ENCODE data around the gene PPP2R2B. TPM values are rescaled to one million over a fixed set of nuclear protein-coding genes. Genes with fewer than 3 reads are reported as not detected.

The PPP2R2B gene
- total RNA-seq, 3 donors from 2014 or later (not counting 1 experiment from before 2014, with no cell fraction given), result 44.9 to 68.3 (median 63.7) TPM

DNA sequence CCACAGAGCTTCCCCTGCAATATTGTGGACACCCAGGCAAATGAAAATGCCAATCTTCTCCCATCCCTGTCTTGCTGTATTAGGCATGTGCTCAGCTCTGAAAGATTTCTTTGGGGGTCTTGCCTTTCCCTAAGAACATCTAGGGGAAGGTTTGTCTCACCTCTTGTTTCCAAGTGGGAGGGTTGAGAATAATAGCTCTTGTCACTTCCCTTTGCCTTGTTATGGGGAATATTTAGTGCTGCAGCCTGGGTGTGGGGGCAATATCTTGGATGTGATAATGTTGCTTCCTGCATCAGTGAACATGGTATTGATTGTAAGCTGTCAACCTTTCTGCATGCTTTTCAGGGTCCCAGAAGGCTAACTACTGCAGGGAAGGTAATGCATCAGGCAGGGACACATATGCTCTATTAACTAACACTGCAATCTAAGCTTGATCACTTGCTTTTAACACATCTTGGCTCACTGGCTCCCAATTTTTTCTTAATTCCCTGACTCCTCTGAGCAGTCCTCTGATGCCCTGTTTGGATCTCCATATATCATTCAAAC is 296.4 kb downstream of the PPP2R2B start:
- no peaks in the 10 kb centered on the region for H3K9me3 Mint-ChIP-seq
- DNase-seq (no peak), ATAC-seq (no peak)
- Histone ChIP-seq H3K4me1 (ENCODE audit: control insufficient read depth, insufficient read depth, low read length) (no peaks in the 10 kb centered on the region), H3K4me3 (ENCODE audit: low read length) (no peak overlapping the region), H3K27ac (ENCODE audit: low read length) (no peak overlapping the region), H3K36me3 (ENCODE audit: control insufficient read depth, insufficient read depth, low read length) (no peaks in the 10 kb centered on the region), H3K9me3 (ENCODE audit: control insufficient read depth, insufficient read depth, low read length) (no peaks in the 10 kb centered on the region), H3K27me3 (ENCODE audit: control insufficient read depth, insufficient read depth, low read length) (no peaks in the 10 kb centered on the region)
- H3K4me1 Mint-ChIP-seq, result no peaks in the 10 kb centered on the region
- H3K36me3 Mint-ChIP-seq, result peaks cover 9% of the 10 kb centered on the region
- no peak overlapping the region for H3K27ac Mint-ChIP-seq
- H3K4me3 Mint-ChIP-seq, result no peak overlapping the region
- TF ChIP-seq, protein P1, sequence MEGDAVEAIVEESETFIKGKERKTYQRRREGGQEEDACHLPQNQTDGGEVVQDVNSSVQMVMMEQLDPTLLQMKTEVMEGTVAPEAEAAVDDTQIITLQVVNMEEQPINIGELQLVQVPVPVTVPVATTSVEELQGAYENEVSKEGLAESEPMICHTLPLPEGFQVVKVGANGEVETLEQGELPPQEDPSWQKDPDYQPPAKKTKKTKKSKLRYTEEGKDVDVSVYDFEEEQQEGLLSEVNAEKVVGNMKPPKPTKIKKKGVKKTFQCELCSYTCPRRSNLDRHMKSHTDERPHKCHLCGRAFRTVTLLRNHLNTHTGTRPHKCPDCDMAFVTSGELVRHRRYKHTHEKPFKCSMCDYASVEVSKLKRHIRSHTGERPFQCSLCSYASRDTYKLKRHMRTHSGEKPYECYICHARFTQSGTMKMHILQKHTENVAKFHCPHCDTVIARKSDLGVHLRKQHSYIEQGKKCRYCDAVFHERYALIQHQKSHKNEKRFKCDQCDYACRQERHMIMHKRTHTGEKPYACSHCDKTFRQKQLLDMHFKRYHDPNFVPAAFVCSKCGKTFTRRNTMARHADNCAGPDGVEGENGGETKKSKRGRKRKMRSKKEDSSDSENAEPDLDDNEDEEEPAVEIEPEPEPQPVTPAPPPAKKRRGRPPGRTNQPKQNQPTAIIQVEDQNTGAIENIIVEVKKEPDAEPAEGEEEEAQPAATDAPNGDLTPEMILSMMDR (IDR thresholded peaks at IDR 0.05), result no peak
- intact Hi-C loops (cut with micrococcal nuclease), result no loop called here
- peaks cover 5 to 6% of the 10 kb centered on the region in 2 donors for H3K27me3 Mint-ChIP-seq (ENCODE audit: low read depth in 2 of 2)

DNA sequence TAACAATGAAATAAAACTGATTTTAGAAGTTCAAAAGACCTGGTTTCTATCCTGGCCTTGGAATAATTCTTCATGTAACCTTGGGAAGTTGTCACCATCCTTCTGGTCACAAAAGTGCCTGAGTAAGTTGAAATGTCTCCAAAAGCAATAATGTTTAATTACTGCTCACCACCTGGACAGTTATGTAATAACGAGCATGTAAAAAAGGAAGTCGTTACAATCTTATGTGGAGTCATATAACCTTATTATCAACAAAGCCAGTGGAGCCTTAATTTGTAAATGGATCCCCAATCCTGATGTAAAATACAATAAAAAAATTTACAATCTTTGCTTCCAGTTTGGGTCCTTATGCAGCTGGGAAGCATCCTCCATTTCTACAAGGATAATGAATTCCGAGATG is 298.3 kb downstream of the PPP2R2B start:
- Mint-ChIP-seq H3K9me3 (peaks cover 0 to 7% of the 10 kb centered on the region in 2 donors), H3K27me3 (ENCODE audit: low read depth in 2 of 2) (peaks cover 5 to 6% of the 10 kb centered on the region in 2 donors), H3K36me3 (peaks cover 1% of the 10 kb centered on the region), H3K4me1 (no peaks in the 10 kb centered on the region), H3K27ac (no peak overlapping the region), H3K4me3 (no peak overlapping the region)
- Histone ChIP-seq H3K4me3 (ENCODE audit: low read length) (no peak overlapping the region), H3K36me3 (ENCODE audit: control insufficient read depth, insufficient read depth, low read length) (no peaks in the 10 kb centered on the region), H3K9me3 (ENCODE audit: control insufficient read depth, insufficient read depth, low read length) (peaks cover 5% of the 10 kb centered on the region), H3K27ac (ENCODE audit: low read length) (no peak overlapping the region), H3K27me3 (ENCODE audit: control insufficient read depth, insufficient read depth, low read length) (no peaks in the 10 kb centered on the region), H3K4me1 (ENCODE audit: control insufficient read depth, insufficient read depth, low read length) (no peaks in the 10 kb centered on the region)
- 76% methylated on average over 3 of the region's 3 CpGs for WGBS (ENCODE audit: insufficient coverage)
- DNase-seq (no peak), ATAC-seq (no peak)
- intact Hi-C loops (cut with micrococcal nuclease), result no loop called here
- TF ChIP-seq, protein P1 (IDR thresholded peaks at IDR 0.05), result no peak

DNA sequence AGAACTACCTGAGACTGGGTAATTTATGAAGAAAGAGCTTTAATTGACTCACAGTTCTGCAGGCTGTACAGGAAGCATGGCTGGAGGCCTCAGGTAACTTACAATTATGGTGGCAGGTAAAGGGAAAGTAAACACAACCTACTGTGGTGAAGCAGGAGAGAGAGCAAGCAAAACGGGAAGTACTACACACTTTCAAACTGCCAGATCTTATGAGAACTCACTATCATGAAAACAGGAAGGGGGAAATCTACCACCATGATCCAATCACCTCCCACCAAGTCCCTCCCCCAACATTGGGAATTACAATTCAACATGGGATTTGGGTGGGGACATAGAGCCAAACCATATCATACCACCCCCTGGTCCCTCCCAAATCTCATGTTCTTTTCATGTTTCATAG is 303.8 kb downstream of the PPP2R2B start:
- peaks cover 6 to 7% of the 10 kb centered on the region in 2 donors for H3K27me3 Mint-ChIP-seq (ENCODE audit: low read depth in 2 of 2)
- no peak overlapping the region for H3K27ac Mint-ChIP-seq
- peaks cover 0 to 7% of the 10 kb centered on the region in 2 donors for H3K9me3 Mint-ChIP-seq
- H3K36me3 Mint-ChIP-seq, result no peaks in the 10 kb centered on the region
- Histone ChIP-seq H3K27ac (ENCODE audit: low read length) (no peak overlapping the region), H3K27me3 (ENCODE audit: control insufficient read depth, insufficient read depth, low read length) (no peaks in the 10 kb centered on the region), H3K9me3 (ENCODE audit: control insufficient read depth, insufficient read depth, low read length) (peaks cover 10% of the 10 kb centered on the region), H3K36me3 (ENCODE audit: control insufficient read depth, insufficient read depth, low read length) (no peaks in the 10 kb centered on the region), H3K4me3 (ENCODE audit: low read length) (no peak overlapping the region), H3K4me1 (ENCODE audit: control insufficient read depth, insufficient read depth, low read length) (no peaks in the 10 kb centered on the region)
- TF ChIP-seq, protein P1 (IDR thresholded peaks at IDR 0.05), result no peak
- no peak overlapping the region for H3K4me3 Mint-ChIP-seq
- H3K4me1 Mint-ChIP-seq, result no peaks in the 10 kb centered on the region
- DNase-seq, result no peak
- intact Hi-C loops (cut with micrococcal nuclease), result no loop called here
- no peak for ATAC-seq
- WGBS (ENCODE audit: insufficient coverage), result no CpG with 5 or more reads among the region's 1 CpG

DNA sequence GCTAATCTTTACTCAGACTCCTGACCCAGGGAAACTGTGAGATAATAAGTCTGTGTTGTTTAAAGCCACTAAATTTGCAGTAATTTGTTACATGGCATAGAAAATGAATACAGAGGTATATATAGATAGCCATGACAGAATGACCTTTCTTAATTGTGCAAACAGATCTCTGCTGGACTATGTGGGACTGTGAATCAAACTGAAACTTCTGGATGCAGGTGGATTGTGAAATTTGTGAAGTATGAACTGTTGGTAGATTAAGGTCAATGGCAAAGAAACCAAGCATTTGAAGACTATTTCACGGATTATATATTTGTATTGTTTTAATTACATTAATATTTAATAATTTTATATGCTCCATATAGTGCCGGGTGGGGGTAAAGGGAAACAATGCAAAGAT is 310.4 kb downstream of the PPP2R2B start:
- Histone ChIP-seq H3K27ac (ENCODE audit: low read length) (no peak overlapping the region), H3K4me3 (ENCODE audit: low read length) (no peak overlapping the region), H3K9me3 (ENCODE audit: control insufficient read depth, insufficient read depth, low read length) (no peaks in the 10 kb centered on the region), H3K27me3 (ENCODE audit: control insufficient read depth, insufficient read depth, low read length) (no peaks in the 10 kb centered on the region), H3K36me3 (ENCODE audit: control insufficient read depth, insufficient read depth, low read length) (no peaks in the 10 kb centered on the region), H3K4me1 (ENCODE audit: control insufficient read depth, insufficient read depth, low read length) (no peaks in the 10 kb centered on the region)
- Mint-ChIP-seq H3K36me3 (no peaks in the 10 kb centered on the region), H3K4me1 (peaks cover 0 to 6% of the 10 kb centered on the region in 2 donors), H3K9me3 (no peaks in the 10 kb centered on the region), H3K27ac (no peak overlapping the region), H3K4me3 (no peak overlapping the region), H3K27me3 (ENCODE audit: low read depth in 2 of 2) (peaks cover 0 to 2% of the 10 kb centered on the region in 2 donors)
- no CpG with 5 or more reads among the region's 2 CpGs for WGBS (ENCODE audit: insufficient coverage)
- DNase-seq (no peak), ATAC-seq (no peak)
- intact Hi-C loops (cut with micrococcal nuclease), result no loop called here
- TF ChIP-seq, protein P1 (IDR thresholded peaks at IDR 0.05), result no peak

Data from natural killer cell (primary cell).